ENCODE measurements around the gene PLCB3.
A peak's percentile ranks its signal among the peaks of the same experiment; 100 is the strongest.

Gene PLCB3

DNA sequence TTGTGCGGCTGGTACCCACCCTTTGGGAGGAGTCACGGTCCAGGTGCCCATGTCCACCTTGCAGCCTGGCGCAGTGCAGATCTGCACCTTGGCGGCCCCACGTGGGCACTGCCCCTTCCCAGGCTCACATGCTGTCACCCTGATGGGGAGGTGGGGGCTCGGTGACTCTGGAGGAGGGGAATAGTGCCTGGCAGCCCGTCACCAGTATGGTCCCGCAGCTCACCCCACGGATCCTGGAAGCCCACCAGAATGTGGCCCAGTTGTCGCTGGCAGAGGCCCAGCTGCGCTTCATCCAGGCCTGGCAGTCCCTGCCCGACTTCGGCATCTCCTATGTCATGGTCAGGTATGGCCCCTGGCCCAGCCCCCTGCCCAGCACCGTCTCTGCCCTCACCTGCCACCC is 30.5 kb upstream of the PLCB3 start:
- no peak for DNase-seq (ENCODE audit: low read depth in 4 of 4, low spot score in 1 of 4)

DNA sequence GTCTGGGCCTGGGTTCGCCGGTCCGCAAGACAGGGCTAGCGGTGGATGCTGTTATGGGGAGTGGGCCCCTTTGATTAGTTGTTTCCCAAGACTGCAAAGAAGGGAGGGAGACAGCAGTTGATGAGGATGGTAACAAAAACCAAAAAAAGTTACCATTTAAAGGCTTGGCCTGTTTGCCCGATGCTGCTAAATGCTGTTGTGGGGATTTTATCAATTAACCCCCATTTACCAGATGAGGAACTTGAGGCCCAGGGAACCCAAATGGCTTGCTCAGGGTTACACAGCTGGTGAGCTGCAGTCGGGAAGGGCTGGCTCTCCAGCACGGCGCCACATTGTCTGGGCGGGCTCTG is 28.7 kb upstream of the PLCB3 start:
- DNase-seq (ENCODE audit: low read depth in 4 of 4, low spot score in 1 of 4): no peak

GRCh38 chr11:64223001-64223651 is 28.2 kb upstream of the PLCB3 start:
- DNase-seq (ENCODE audit: low read depth in 4 of 4, low spot score in 1 of 4): no peak

DNA sequence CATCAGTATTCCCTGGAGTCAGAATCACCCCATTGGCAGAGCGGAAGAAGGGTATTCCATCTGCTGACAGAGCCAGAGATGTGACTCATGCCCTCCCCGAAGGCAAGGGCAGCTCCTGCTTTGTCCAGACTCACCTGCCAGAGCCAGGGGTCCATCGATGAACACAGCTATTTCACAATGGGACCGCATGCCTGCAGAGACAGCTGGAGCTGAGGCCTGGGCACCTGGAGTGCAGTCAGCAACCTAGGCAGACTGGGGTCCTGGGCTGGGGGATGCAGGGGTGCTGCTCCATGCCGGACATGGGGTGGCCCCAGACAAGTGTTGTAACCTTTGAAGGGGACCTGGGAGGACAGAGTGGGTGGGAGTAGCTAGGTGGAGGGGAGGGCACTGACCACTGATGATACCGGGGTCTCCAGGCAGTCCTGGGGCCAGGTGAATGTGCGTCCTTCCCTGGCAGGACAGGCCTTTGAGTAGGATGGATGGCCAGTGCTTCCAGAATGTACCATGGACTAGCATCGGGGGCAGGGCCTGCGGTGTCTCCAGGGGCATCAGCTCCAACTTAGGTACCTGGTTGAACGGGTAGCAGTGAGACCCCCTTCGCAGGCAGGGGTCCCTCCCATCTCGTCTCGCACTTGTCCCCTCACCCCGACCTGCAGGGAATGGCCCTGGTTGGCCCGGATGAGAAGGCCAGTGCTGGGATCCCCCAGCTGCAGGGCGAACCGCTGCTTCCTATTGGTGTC is 27.0 kb upstream of the PLCB3 start:
- DNase-seq (ENCODE audit: low read depth in 4 of 4, low spot score in 1 of 4): no peak

DNA sequence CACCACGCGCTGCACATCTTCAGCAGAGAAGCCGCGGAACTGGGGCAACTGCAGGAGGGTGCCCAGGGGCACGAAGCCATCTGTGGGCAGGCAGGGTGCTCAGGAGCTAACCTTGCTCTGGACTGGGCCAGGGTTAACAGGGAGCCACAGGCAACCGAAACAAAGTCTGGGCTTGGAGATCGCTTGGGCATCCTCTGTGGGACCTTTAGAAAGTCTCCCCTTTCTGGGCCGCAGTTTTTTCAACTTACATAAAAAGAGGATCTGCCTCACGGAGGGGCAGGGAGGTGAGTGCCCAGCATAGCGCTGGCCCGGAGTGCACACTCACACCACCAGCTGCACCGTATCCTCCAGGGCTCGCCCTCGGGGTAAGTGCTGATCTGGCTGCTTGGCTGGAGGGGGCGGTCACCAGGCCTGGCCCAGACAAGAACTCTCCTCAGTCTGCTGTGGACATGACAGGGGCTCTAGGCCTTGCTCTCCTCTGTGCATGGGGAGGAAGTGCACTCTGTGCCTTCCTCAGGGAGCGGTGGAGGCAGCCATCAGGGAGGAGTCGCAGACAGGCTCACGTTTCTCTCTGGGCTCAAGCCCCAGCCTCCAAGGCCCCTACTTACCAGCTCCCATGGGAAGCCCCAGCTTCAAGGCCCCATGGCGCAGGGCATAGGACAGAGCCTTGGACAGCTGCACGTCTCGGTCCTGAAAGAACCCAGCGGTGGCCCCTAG is 26.3 kb upstream of the PLCB3 start:
- no peak for DNase-seq (ENCODE audit: low read depth in 4 of 4, low spot score in 1 of 4)

DNA sequence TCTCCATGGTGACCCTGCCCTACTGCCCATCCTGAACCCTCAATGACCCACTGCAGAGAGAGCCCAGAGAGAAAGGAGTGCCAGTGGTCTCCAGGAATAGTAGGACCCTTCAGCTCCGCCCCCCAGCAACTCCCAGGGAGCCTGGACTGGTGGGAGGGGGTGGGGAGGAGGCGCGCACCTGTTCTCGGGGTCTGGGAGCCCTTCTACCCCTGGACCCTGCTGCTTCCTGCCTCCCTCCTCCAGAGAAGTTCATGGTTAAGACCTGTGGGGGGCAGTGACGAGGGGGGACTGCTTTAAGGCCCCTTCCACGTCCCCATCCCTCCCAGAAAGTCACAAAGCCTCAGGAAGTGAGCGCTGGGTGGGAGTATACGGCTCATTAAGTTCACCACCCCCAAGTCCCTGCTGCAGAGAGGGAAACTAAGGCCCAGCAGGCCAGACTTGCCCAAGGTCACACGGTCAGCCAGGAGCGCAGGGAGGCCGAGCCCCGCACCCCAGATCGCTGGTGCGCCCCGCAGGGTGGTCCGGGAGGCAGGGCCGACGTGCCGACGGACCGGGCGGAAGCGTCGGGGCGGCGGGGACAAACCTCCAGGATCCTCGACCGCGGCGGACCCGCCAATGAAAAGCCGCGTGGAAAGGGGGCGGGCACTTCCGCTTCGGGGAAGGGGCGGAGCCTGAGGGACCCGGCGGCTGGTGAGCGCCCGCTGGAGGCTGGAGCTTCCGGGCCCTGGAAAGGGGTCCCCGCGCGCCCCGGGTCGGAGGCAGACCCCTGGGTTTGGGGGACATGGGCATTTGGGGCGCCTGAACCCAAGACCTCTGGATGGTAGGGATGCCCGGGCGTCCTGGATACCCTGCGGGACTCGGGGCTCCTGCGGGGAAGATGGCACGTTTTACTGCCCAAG is 25.5 kb upstream of the PLCB3 start, which contains the start of the genes NUDT22 and TRPT1:
TSS of gene NUDT22 (plus strand) at position 667 of the 899 bp plus-strand sequence. CDS start 379 bp downstream, outside the sequence.
TSS of gene TRPT1 (minus strand) at position 579 of the 899 bp plus-strand sequence. CDS start at position 253, 326 bp downstream.
- DNase-seq (ENCODE audit: low read depth in 4 of 4, low spot score in 1 of 4): peak; percentile 80 to 95 (median 93)

GRCh38 chr11:64226507-64227051 is 24.8 kb upstream of the PLCB3 start:
- peak in 1 of 4 experiments; percentile 35 for DNase-seq (ENCODE audit: low read depth in 4 of 4, low spot score in 1 of 4)

GRCh38 chr11:64227405-64227956 is 23.8 kb upstream of the PLCB3 start:
- DNase-seq (ENCODE audit: low read depth in 4 of 4, low spot score in 1 of 4): no peak

DNA sequence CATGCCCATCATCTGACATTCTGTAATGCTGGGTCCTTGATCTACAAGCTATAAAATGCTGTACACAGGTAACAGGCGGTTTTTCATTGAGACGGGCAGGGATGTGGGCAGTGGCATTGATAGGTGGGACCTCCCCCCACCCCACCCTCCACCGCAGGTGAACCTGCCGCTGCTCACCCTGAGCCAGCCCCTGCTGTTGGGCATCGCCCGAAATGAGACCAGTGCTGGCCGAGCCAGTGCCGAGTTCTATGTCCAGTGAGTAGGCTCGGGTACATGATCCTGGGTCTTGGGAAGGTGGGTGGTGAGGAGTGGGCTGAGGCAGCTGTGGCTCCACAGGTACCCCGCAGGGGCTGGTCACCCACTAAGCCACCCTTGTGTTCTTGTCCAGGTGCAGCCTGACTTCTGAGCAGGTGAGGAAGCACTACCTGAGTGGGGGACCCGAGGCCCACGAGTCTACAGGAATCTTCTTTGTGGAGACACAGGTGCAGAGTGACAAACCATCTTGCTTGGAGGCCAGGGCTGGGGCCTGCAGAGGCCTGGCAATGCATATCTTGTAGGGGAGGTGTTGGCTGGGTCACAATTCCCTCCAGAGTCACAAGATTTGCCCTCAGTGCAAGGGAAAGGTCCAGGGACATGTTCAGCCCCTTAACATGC is 22.1 kb upstream of the PLCB3 start:
- no peak for DNase-seq (ENCODE audit: low read depth in 4 of 4, low spot score in 1 of 4)

DNA sequence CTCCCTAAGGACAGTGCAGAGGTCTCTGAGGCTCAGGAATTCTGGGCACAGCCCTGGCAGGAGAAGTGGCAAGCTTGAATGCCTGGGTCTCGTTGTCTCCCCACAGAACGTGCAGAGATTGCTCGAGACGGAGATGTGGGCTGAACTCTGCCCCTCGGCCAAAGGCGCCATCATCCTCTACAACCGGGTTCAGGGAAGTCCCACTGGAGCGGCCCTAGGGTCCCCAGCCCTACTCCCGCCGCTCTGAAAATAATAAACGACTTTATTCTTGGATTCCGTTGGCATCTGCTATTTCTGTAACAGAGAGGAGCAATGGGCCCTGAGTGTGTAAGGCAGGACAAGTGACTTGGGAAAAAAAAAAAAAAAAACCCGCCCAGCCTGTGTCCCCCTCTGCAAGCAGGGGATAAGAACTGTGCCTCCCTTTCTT is 21.6 kb upstream of the PLCB3 start:
- no peak for DNase-seq (ENCODE audit: low read depth in 4 of 4, low spot score in 1 of 4)

- peak; percentile 68 to 87 (median 78) for DNase-seq (ENCODE audit: low read depth in 4 of 4, low spot score in 1 of 4)
Observed at GRCh38 chr11:64230171-64230984, 21.0 kb upstream of the PLCB3 start, which contains the start of gene DNAJC4. Gene DNAJC4 (plus strand): TSS chr11:64230548. CDS start chr11:64230855, 307 bp downstream.

GRCh38 chr11:64230985-64231365 is 20.4 kb upstream of the PLCB3 start:
- no peak for DNase-seq (ENCODE audit: low read depth in 4 of 4, low spot score in 1 of 4)

- DNase-seq (ENCODE audit: low read depth in 4 of 4, low spot score in 1 of 4): no peak
Observed at GRCh38 chr11:64231546-64231945, 19.8 kb upstream of the PLCB3 start.

DNA sequence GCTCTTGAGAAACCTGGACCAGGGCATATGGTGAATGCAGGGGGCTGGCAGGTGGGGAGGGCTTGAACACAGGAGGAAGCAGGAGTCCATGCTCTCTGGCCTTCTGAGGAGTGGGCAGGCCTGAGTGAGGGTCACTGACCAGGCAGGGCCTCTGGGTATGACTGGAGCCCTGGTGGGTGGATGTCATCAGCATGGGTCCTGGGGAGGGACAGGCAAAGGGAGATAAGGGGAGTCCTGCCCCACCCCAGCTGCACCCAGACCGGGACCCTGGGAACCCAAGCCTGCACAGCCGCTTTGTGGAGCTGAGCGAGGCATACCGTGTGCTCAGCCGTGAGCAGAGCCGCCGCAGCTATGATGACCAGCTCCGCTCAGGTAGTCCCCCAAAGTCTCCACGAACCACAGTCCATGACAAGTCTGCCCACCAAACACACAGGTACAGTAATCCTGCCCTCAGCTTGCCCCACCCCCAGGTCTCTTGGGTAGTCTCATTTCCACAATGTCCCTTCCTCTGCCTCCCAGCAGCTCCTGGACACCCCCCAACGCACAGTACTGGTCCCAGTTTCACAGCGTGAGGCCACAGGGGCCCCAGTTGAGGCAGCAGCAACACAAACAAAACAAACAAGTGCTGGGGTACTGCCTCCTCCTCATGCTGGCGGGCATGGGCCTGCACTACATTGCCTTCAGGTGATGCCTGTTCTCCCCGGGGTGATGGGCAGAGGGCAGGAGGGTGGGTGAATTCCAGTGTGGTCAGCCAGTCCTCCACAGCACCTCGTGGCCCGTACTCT is 19.0 kb upstream of the PLCB3 start:
- no peak for DNase-seq (ENCODE audit: low read depth in 4 of 4, low spot score in 1 of 4)

DNA sequence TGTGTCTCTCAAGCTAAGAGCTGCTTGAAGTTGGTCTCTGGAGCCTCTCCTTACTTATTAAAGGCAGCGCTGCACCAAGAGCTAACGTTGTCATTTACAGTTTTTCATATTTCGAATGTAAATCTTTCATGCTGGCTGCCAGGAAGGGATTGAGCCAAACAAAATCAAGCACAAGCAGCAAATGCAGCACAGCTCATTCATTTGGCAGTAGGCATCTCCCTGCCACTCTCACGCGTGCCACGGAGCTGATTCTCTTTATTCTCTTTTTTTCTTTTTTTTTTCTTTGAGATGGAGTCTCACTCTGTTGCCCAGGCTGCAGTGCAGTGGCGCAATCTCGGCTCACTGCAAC is 18.4 kb upstream of the PLCB3 start:
- DNase-seq (ENCODE audit: low read depth in 4 of 4, low spot score in 1 of 4): no peak

- DNase-seq (ENCODE audit: low read depth in 4 of 4, low spot score in 1 of 4): peak in 2 of 4 experiments; percentile 48 to 71
Observed at GRCh38 chr11:64233913-64234586, 17.3 kb upstream of the PLCB3 start, which contains the start of gene VEGFB. Gene VEGFB (plus strand): TSS chr11:64234584. CDS start chr11:64234834, 250 bp downstream.

DNA sequence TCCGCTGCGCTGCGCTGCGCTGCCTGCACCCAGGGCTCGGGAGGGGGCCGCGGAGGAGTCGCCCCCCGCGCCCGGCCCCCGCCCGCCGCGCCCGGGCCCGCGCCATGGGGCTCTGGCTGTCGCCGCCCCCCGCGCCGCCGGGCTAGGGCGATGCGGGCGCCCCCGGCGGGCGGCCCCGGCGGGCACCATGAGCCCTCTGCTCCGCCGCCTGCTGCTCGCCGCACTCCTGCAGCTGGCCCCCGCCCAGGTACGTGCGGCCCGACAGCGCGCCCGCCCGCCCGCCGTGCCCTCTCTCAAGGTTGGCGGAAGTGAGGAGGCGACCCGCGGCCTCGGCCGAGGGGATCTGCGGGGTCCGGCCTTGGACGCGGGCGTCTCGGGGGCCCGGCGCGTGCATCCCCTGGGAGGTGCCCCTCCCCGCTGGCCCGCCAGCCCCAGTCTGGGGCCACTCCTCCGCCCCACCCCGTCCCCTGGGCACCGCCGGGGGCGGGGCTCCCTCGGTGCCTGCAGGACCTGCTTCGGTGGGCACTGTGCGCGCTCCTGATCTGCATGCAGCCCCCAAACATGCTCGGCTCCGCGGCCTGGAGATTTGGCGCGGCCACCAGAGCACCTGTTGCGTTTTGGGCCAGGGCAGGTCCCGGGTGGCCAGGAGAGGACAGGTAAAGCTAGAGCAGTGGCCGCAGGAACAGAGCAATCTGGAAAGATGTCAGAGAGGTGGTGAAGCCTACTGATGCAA is 16.5 kb upstream of the PLCB3 start:
- DNase-seq (ENCODE audit: low read depth in 4 of 4, low spot score in 1 of 4): peak in 1 of 4 experiments; percentile 24

Data from stimulated activated CD4-positive, alpha-beta T cell treated with anti-CD3 and anti-CD28 coated beads, Interleukin-1b, Interleukin-23, amount 100 ng/mL, for 24 hours (primary cell).